ENCODE measurements around the gene SLC25A25.
"Not testable (repeated sequence)": the region's sequence is repeated elsewhere in the genome, so short reads cannot be mapped to it uniquely, and the experiment has no call there.

SLC25A25 gene

GRCh38 chr9:128127990-128128835 is 60.2 kb downstream of the SLC25A25 start:
- no peak for TF ChIP-seq CTCF (IDR thresholded peaks at IDR 0.05; ENCODE audit: control insufficient read depth, extremely low read depth, insufficient read depth)
- H3K4me3 ChIP-seq (ENCODE audit: low read depth, low read length) = peak overlapping the region; percentile 76
- peak; percentile 80 for DNase-seq (ENCODE audit: low read depth)

- peak overlapping the region; percentile 76 for H3K4me3 ChIP-seq (ENCODE audit: low read depth, low read length)
- no peak for DNase-seq (ENCODE audit: low read depth)
- TF ChIP-seq CTCF (IDR thresholded peaks at IDR 0.05; ENCODE audit: control insufficient read depth, extremely low read depth, insufficient read depth) = no peak
These were observed 61.0 kb downstream of the SLC25A25 start for GRCh38 chr9:128128836-128129590.

- TF ChIP-seq CTCF (IDR thresholded peaks at IDR 0.05; ENCODE audit: control insufficient read depth, extremely low read depth, insufficient read depth) = peak; percentile 33
- not testable (repeated sequence) for H3K4me3 ChIP-seq (ENCODE audit: low read depth, low read length); DNase-seq (ENCODE audit: low read depth)
These were observed 62.1 kb downstream of the SLC25A25 start for GRCh38 chr9:128129976-128130590.

- DNase-seq (ENCODE audit: low read depth) = not testable (repeated sequence)
These were observed 62.6 kb downstream of the SLC25A25 start for GRCh38 chr9:128130651-128131050.

GRCh38 chr9:128131346-128131745 is 63.3 kb downstream of the SLC25A25 start:
- not testable (repeated sequence) for DNase-seq (ENCODE audit: low read depth); H3K4me3 ChIP-seq (ENCODE audit: low read depth, low read length)

More at GRCh38 chr9:128130651-128131050, 62.6 kb downstream of the SLC25A25 start:
- H3K4me3 ChIP-seq (ENCODE audit: low read depth, low read length) = not testable (repeated sequence)

GRCh38 chr9:128132139-128132538 is 64.1 kb downstream of the SLC25A25 start:
- not testable (repeated sequence) for DNase-seq (ENCODE audit: low read depth); H3K4me3 ChIP-seq (ENCODE audit: low read depth, low read length)

- DNase-seq (ENCODE audit: low read depth); H3K4me3 ChIP-seq (ENCODE audit: low read depth, low read length): not testable (repeated sequence)
These were observed 67.5 kb downstream of the SLC25A25 start for GRCh38 chr9:128135561-128135960.

GRCh38 chr9:128136816-128137793 is 69.1 kb downstream of the SLC25A25 start:
- no peak for TF ChIP-seq CTCF (IDR thresholded peaks at IDR 0.05; ENCODE audit: control insufficient read depth, extremely low read depth, insufficient read depth)
- H3K4me3 ChIP-seq (ENCODE audit: low read depth, low read length) = no peak overlapping the region
- DNase-seq (ENCODE audit: low read depth) = no peak
